GM21390 (cell line): ENCODE data around the gene WNT7A.

Source experiments
- ATAC-seq: cut with Tn5 transposase; IDR thresholded peaks from one replicate; pipeline ENCODE4 v1.9.1; 2021; ENCODE audit not compliant: unreplicated experiment

WNT7A gene

DNA sequence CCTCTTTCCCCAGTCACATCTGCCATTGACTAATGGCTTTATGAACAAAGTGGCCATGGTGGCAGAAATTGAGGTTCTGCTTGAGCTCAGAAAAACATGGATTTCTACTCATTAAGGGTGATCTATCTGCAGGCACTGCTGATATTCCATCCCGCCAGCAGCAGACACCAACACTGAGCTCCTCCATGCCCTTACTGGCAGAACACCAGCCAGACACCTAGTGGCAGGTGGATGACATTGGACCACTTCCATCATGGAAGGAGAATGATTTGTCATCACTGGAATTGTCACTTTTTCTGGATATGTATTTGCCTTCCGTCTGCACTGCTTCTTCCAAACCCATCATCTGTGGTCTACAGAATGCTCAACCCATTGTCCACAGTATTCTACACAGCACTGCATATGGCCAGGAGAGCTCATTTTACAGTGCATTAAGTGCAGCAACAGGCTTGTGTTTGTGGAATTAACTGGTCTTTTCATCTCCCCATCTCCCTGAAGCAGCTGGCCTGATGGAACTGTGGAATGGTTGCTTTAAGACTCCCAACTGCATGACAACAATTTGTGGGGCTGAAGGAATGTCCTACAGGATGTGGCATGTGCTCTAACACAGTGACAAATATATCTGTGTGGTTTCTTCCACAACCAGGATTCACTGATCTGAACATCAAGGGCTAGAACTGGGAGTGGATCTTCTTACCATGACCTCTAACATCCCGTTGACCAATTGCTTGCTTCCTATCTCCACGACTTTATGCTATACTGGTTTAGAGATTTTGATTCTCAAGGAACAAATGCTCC lies 103.4 kb downstream of the WNT7A start:
- ATAC-seq: no peak

DNA sequence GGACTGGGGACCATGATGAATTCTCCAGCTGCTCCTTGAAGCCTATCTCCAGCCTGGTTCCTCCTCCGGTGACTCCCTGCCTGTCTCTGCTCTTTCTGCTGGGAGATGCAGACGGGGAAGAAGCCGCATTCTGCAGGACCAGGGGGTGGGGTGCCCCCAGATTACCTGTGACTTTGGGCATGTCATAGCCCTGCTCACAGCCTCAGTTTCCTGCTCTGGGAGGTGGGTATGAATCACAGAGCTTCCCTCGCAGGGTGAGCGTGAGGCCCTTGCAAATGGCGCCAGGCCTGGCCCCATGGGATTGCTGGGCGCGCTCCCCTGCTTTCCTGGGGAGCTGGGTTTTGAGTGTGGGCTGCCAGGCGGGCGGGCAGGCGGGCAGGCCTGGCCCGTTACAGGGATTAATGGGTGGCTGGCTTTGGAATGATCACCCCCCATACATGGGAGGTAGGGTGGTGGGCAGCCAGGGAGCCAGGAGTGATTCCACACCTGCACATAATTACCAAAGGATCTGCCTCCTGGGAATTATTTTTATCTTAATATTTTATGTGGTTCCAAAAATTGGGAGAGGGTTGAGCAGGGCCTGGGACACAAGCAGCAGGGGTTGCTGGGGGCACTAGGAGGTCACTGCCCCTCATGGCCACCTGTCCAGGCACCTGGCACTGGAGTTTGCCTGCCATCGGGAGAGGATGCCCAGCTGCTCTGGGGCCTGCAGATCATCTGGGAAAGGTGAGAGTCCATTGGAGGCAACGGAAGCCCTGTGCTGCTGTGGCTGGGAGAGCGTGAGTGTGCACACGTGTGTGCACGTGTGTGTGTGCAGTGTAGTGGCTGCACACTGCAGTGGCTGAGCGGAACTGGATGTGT lies 106.8 kb downstream of the WNT7A start:
- ATAC-seq: no peak

DNA sequence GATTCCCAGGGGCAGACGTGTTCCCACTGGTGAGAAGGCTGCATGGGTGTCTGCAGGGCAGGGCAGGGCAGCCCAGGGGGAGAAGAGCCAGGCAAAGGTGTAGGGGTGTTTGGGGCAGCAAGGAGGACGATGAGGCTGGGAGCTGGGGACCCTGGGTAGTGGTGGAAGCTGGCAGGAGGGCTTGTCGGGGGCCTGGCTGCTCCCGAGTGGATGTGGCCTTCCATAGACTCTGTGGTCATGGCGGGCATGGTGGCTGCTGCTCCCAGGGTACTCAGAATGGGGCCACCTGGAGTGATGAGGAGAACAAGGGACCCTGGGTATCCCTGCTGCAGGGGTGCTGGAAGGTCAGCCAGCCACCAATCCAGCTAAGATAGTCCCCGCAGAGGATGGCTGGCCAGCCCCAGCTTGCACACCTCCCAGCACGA lies 107.5 kb downstream of the WNT7A start:
- no peak for ATAC-seq

DNA sequence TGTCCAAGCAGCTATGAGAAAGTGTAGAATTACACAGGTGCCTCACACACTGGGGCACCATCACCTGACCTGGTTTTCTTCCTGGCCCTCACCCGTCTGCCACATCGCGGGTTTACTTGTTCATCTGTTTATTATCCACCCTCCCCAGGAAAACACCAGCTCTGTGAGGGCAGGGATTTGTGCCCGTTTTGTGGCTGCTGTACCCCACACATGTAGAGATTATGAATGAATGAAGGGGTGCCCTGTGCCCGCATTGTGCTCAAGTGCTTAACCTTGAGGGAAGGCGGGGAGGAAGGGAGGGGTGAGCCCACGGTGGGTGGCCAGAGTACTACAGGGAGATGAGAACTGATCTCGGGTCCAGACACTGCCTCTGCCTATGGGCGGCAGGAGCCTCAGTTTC lies 108.4 kb downstream of the WNT7A start:
- ATAC-seq: no peak

DNA sequence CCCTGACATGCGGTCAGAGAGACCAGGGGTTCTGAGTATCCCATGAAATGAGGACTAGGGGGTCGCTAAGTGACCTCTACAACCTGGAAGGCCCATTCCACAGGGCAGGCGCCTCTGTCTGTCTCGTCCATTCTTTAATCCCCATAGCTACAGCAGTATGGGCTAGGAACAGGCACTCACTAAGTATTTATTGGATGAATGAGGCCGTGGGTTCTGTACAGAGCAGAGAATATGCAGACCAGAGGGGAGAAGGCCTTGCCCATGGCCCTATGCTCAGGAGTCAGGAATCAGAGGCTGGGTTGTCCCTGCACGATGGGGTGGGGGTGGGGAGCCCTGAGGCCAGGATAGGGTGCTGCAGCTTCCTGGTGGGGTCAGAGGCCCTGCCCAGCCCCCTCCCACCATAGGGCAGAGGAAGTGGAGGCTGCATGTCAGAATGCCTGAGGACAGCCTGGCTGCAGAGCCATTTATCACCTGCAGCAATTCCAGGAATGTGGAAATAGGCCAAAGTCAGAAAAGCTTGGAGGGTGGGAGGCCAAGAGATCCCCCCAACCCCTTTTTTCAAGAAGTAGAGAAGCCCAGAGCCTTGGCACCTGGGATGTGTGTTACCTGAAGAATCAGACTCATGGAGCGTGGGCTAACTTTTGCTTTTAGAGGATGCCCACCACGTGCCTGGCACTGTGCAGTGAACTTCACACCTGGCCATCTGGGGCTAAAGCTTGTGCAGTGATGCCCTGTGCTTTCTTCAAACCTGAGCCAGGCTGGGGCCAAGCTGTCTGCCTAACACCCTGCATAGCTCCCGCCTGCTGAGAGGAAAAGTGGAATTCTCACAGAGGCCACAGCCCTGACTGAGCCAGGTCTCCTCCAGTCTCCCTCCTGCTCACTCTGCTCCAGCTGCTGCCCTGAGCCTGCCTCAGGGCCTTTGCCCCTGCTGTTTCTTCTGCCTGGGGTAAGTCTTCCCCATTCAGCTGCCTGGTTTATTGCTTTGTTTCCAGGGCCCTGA lies 109.4 kb downstream of the WNT7A start:
- no peak for ATAC-seq

DNA sequence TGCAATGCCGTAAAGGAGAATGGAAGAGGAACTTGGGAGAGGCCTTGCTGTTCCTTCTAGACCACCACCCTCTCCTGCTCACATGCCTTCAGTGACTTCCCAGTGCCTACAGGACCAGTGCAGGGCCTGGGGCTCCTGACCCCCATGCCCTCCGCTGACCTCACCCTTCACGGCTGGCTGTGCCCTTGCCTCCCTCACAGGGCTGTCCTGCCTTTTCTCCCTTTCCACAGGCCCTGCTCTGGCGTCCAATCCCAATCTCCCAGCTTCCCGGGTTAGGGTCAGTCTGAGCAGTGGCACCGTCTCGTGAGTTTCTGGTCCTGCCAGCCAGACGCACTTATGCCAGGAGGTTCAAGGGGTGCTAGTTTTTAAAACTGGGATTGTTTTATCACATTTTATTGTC lies 110.4 kb downstream of the WNT7A start:
- ATAC-seq: no peak

DNA sequence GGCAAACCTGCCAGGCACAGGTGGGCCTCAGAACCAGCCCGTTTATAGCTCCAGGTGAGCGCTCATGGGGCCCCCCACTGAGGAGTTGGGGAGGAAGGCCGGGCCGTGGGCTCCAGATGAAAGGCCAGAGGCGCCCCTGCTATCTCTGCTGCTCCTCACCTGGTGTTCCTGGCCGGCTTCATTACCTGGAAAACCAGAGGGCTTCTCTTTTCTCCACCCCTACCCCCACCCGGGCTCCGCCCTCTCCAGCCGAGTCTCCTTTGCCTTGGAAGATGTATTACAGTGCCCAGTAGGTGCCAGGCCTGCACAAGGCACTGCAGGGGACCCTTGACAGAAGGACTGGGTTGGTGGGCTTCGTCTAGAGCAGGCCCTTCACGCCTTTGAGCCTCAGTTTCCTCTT lies 111.4 kb downstream of the WNT7A start:
- no peak for ATAC-seq

DNA sequence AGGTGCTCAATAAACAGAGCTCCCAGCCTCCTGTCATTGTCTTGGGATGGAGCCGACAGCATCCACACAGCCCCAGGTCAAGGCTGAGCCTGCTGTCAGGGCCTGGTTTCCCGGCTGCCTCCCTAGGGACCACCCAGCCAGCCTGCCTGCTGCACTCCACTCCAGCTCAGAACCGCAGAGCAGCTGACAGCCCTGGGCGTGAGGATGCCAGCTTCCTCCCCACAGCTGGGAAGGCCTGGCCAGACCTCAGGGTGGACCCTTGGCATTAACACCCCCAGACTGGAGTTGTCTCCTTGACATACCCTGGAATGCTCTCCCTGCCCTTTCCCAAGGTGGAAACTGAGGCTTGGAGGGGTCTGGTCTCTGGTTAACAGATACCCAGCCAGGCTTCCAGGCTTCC lies 112.0 kb downstream of the WNT7A start:
- no peak for ATAC-seq

DNA sequence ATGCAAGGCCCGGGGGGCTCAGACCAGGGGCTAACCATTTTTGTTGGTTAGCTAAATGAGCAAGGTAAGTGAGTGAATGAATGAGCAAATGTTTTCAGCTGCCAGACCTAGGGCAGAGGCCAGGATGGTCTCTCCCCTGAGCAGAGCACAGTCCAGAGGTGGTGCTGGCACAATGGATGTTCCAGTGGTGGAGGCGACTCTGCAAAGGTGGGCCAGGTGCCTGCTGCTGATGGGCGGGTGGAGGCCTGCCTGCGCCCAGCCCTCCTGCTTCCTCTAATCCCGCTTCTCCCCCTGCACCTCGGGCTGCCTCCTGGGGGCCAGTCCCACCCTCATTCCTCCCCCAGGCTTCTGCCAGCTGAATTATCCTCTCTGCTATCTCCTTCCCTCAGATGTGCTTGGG lies 112.8 kb downstream of the WNT7A start:
- ATAC-seq: no peak
